T-helper 1 cell treated with Interleukin-12 subunit alpha and Interleukin-12 subunit beta and Interleukin-4 antibody, amounts not matched to agents 30 μg/mL and 1 μg/mL, for 36 hours (primary cell): ENCODE measurements around the gene SMOC1.
"Not testable (repeated sequence)": the region's sequence is repeated elsewhere in the genome, so short reads cannot be mapped to it uniquely, and the experiment has no call there.

Experiments used
- H3K27ac Mint-ChIP-seq: one replicate; pipeline ENCODE4 v1.8.0; 2021; ENCODE audit warnings: mild to moderate bottlenecking, mixed read lengths
- H3K27me3 Mint-ChIP-seq: one replicate; pipeline ENCODE4 v1.8.0; 2021; ENCODE audit warnings: low read depth, mixed read lengths
- H3K36me3 Mint-ChIP-seq: one replicate; pipeline ENCODE4 v1.8.0; 2021; ENCODE audit warnings: low read depth, mixed read lengths
- H3K4me1 Mint-ChIP-seq: one replicate; pipeline ENCODE4 v1.8.0; 2021; ENCODE audit warnings: low read depth, mixed read lengths
- H3K4me3 Mint-ChIP-seq: one replicate; pipeline ENCODE4 v1.8.0; 2021; ENCODE audit warnings: mild to moderate bottlenecking, moderate library complexity, mixed read lengths
- H3K9me3 Mint-ChIP-seq: one replicate; pipeline ENCODE4 v1.8.0; 2021; ENCODE audit warnings: mixed read lengths

The SMOC1 gene

GRCh38 chr14:69903046-69903445, 23.8 kb downstream of the SMOC1 start:
- H3K4me1 Mint-ChIP-seq, H3K36me3 Mint-ChIP-seq, H3K27ac Mint-ChIP-seq, H3K27me3 Mint-ChIP-seq, H3K4me3 Mint-ChIP-seq, H3K9me3 Mint-ChIP-seq: not testable (repeated sequence)

GRCh38 chr14:69904246-69904645, 25.0 kb downstream of the SMOC1 start:
- Mint-ChIP-seq H3K36me3 (no peaks in the 10 kb centered on the region), H3K4me1 (no peaks in the 10 kb centered on the region), H3K9me3 (no peaks in the 10 kb centered on the region), H3K4me3 (no peak overlapping the region), H3K27me3 (peaks cover 6% of the 10 kb centered on the region), H3K27ac (no peak overlapping the region)

- Mint-ChIP-seq H3K27ac (no peak overlapping the region), H3K4me3 (no peak overlapping the region), H3K36me3 (no peaks in the 10 kb centered on the region), H3K27me3 (peaks cover 13% of the 10 kb centered on the region), H3K9me3 (no peaks in the 10 kb centered on the region), H3K4me1 (no peaks in the 10 kb centered on the region)
These were observed 27.0 kb downstream of the SMOC1 start for GRCh38 chr14:69906201-69906600.

GRCh38 chr14:69909826-69910550, 30.8 kb downstream of the SMOC1 start:
- Mint-ChIP-seq H3K4me3 (no peak overlapping the region), H3K27me3 (peaks cover 16% of the 10 kb centered on the region), H3K9me3 (no peaks in the 10 kb centered on the region)

GRCh38 chr14:69910871-69911270, 31.7 kb downstream of the SMOC1 start:
- H3K27me3 Mint-ChIP-seq = peaks cover 24% of the 10 kb centered on the region

More at GRCh38 chr14:69909826-69910550, 30.8 kb downstream of the SMOC1 start:
- Mint-ChIP-seq H3K27ac (no peak overlapping the region), H3K4me1 (no peaks in the 10 kb centered on the region), H3K36me3 (no peaks in the 10 kb centered on the region)

GRCh38 chr14:69913686-69914085, 34.5 kb downstream of the SMOC1 start:
- H3K36me3 Mint-ChIP-seq = no peaks in the 10 kb centered on the region
- H3K27me3 Mint-ChIP-seq = peaks cover 36% of the 10 kb centered on the region
- H3K27ac Mint-ChIP-seq = no peak overlapping the region
- no peaks in the 10 kb centered on the region for H3K9me3 Mint-ChIP-seq
- H3K4me1 Mint-ChIP-seq = no peaks in the 10 kb centered on the region
- H3K4me3 Mint-ChIP-seq = no peak overlapping the region

More at GRCh38 chr14:69910871-69911270, 31.7 kb downstream of the SMOC1 start:
- Mint-ChIP-seq H3K9me3 (no peaks in the 10 kb centered on the region), H3K36me3 (no peaks in the 10 kb centered on the region), H3K4me3 (no peak overlapping the region), H3K4me1 (no peaks in the 10 kb centered on the region), H3K27ac (no peak overlapping the region)

GRCh38 chr14:69916396-69916795, 37.2 kb downstream of the SMOC1 start:
- Mint-ChIP-seq H3K27ac (no peak overlapping the region), H3K36me3 (no peaks in the 10 kb centered on the region), H3K4me3 (no peak overlapping the region), H3K27me3 (peaks cover 26% of the 10 kb centered on the region), H3K9me3 (no peaks in the 10 kb centered on the region), H3K4me1 (no peaks in the 10 kb centered on the region)

GRCh38 chr14:69917287-69917686, 38.1 kb downstream of the SMOC1 start:
- H3K4me1 Mint-ChIP-seq = no peaks in the 10 kb centered on the region
- no peak overlapping the region for H3K27ac Mint-ChIP-seq
- no peaks in the 10 kb centered on the region for H3K36me3 Mint-ChIP-seq
- H3K9me3 Mint-ChIP-seq = no peaks in the 10 kb centered on the region
- no peak overlapping the region for H3K4me3 Mint-ChIP-seq
- peaks cover 27% of the 10 kb centered on the region for H3K27me3 Mint-ChIP-seq

GRCh38 chr14:69919815-69920214, 40.6 kb downstream of the SMOC1 start:
- Mint-ChIP-seq H3K36me3 (no peaks in the 10 kb centered on the region), H3K27me3 (peaks cover 27% of the 10 kb centered on the region), H3K4me3 (no peak overlapping the region), H3K4me1 (no peaks in the 10 kb centered on the region), H3K27ac (no peak overlapping the region), H3K9me3 (no peaks in the 10 kb centered on the region)

GRCh38 chr14:69921052-69921451, 41.8 kb downstream of the SMOC1 start:
- Mint-ChIP-seq H3K9me3 (no peaks in the 10 kb centered on the region), H3K36me3 (no peaks in the 10 kb centered on the region), H3K27me3 (peaks cover 17% of the 10 kb centered on the region), H3K4me1 (no peaks in the 10 kb centered on the region), H3K4me3 (no peak overlapping the region), H3K27ac (no peak overlapping the region)

- H3K4me1 Mint-ChIP-seq = no peaks in the 10 kb centered on the region
- no peak overlapping the region for H3K4me3 Mint-ChIP-seq
- H3K27me3 Mint-ChIP-seq = peaks cover 6% of the 10 kb centered on the region
- H3K27ac Mint-ChIP-seq = no peak overlapping the region
- no peaks in the 10 kb centered on the region for H3K36me3 Mint-ChIP-seq
- H3K9me3 Mint-ChIP-seq = no peaks in the 10 kb centered on the region
These were observed 43.0 kb downstream of the SMOC1 start for GRCh38 chr14:69922198-69922597.

- Mint-ChIP-seq H3K27me3 (peaks cover 7% of the 10 kb centered on the region), H3K27ac (no peak overlapping the region), H3K4me3 (no peak overlapping the region), H3K9me3 (no peaks in the 10 kb centered on the region), H3K36me3 (no peaks in the 10 kb centered on the region), H3K4me1 (no peaks in the 10 kb centered on the region)
These were observed 45.0 kb downstream of the SMOC1 start for GRCh38 chr14:69924201-69924600.

- Mint-ChIP-seq H3K27me3 (peaks cover 8% of the 10 kb centered on the region), H3K4me3 (no peak overlapping the region), H3K27ac (no peak overlapping the region), H3K9me3 (no peaks in the 10 kb centered on the region), H3K36me3 (no peaks in the 10 kb centered on the region), H3K4me1 (no peaks in the 10 kb centered on the region)
These were observed 48.9 kb downstream of the SMOC1 start for GRCh38 chr14:69928111-69928523.

- H3K36me3 Mint-ChIP-seq = no peaks in the 10 kb centered on the region
- H3K4me3 Mint-ChIP-seq = no peak overlapping the region
- H3K27me3 Mint-ChIP-seq = peaks cover 12% of the 10 kb centered on the region
- no peaks in the 10 kb centered on the region for H3K9me3 Mint-ChIP-seq
- no peak overlapping the region for H3K27ac Mint-ChIP-seq
- H3K4me1 Mint-ChIP-seq = no peaks in the 10 kb centered on the region
These were observed 51.7 kb downstream of the SMOC1 start for GRCh38 chr14:69930780-69931379.

GRCh38 chr14:69931960-69932359, 52.7 kb downstream of the SMOC1 start:
- Mint-ChIP-seq H3K36me3 (no peaks in the 10 kb centered on the region), H3K27ac (no peak overlapping the region), H3K4me3 (no peak overlapping the region), H3K4me1 (no peaks in the 10 kb centered on the region), H3K9me3 (no peaks in the 10 kb centered on the region), H3K27me3 (peaks cover 19% of the 10 kb centered on the region)
